ENCODE data around the gene C4A.
"Not testable (repeated sequence)": the region's sequence is repeated elsewhere in the genome, so short reads cannot be mapped to it uniquely, and the experiment has no call there.

The C4A gene

DNA sequence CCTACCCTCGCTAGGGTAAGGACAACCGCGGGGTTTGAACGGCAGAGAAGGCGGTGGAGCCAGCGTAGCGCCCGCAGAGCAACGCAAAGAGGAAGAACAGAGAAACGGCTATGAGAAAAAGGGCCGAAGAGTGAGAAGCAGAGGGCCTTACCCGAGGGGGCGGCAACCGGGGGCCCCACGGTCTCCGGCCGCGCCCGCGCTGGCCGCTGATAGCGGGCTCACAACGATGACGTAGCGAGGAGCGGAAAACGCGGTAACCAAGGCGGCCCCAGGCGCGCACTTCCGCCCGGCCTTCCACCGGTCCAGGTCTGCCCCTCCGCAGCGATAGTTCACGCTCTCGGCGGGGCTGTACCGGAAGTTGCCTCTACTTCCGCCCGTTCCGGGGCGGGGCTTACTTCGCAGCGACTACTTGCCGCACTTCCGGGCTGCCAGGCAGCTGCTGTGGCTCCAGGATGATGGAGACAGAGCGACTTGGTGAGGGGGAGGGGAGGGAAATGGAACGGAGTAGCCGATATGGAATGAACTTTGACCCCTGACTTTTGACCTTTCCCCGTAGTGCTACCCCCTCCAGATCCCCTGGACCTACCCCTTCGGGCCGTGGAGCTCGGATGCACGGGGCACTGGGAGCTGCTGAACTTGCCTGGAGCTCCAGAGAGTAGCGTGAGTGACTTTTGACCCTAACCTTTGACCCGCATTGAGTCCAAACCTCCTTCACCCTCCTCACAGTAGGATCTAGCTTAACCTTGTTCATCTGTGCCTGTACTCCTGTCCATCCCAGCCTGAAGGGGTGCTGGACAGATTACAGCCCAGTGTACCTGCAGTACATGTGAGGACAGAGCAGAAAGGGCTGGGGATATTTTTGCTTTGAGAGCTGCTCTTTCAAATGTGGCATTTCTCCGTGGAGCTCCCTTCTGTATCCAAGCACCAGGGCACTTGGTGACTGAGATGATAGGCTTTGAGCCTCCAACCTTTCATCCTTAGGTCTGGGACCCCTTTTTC is 22.8 kb upstream of the C4A start, which contains the start of the genes NELFE and SKIC2:
Gene NELFE, minus strand, starts transcription at position 231 of the 999 bp plus-strand sequence. CDS start 525 bp downstream, outside the sequence.
Gene SKIC2, plus strand, starts transcription at position 435 of the 999 bp plus-strand sequence. Its CDS starts 18 bp downstream, at position 453.
- in situ Hi-C loops (cut with MboI; ENCODE audit: low sequenced_read_pairs) = no loop called here

DNA sequence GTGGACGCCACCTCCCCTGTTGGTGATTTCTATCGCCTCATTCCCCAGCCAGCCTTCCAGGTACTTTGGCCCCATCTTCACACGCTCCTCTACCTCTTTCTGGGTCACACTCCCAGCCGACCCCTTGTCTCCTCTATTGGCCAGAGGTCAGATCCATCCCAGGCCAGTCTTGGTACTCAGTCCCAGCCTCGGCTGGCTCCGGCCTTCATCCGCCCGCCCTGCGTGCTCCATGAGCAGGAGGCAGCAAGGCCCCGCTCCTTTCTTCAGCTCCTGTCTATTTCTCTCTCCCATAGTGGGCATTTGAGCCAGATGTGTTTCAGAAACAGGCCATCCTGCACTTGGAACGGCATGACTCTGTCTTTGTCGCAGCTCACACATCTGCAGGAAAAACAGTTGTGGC is 20.2 kb upstream of the C4A start:
- in situ Hi-C loops (cut with MboI; ENCODE audit: low sequenced_read_pairs) = no loop called here

GRCh38 chr6:31963921-31964320 is 17.9 kb upstream of the C4A start:
- in situ Hi-C loops (cut with MboI; ENCODE audit: low sequenced_read_pairs) = no loop called here

GRCh38 chr6:31965700-31966099 is 16.2 kb upstream of the C4A start:
- in situ Hi-C loops (cut with MboI; ENCODE audit: low sequenced_read_pairs) = no loop called here

- in situ Hi-C loops (cut with MboI; ENCODE audit: low sequenced_read_pairs) = no loop called here
Measured at GRCh38 chr6:31966506-31966905, 15.4 kb upstream of the C4A start.

DNA sequence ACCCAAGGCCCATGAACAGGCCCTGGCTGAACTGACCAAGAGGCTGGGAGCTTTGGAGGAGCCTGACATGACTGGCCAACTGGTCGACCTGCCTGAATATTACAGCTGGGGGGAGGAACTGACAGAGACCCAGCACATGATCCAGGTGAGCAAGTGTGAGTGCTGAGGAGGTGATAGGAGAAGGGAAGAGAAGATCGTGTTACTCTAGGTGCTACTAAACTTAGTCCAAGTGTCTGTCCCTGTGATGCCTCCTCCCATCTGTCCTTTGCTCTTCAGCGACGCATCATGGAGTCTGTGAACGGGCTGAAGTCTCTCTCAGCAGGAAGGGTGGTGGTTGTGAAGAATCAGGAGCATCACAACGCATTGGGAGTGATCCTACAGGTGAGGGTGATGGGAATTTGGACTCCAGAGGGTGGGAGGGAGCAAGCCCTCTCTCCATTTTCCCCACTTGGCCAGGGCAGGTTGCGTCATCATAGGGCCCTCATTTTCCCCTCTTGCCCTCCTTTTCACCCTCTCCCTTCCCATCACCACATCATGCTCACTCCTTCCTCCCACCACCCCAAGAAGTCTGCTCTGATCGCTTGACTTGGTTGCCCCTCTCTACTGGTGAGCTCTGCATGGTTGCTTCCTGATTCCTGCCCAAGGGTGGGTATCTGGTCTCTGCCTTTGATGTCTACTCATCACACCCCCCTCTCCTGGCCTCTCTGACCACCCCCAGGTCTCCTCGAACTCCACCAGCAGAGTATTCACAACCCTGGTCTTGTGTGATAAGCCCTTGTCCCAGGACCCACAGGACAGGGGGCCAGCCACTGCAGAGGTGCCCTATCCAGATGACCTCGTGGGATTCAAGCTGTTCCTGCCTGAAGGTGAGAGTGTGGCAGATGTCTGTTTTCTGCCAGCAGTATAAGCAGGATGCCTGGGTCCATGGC is 14.6 kb upstream of the C4A start:
- in situ Hi-C loops (cut with MboI; ENCODE audit: low sequenced_read_pairs) = no loop called here

DNA sequence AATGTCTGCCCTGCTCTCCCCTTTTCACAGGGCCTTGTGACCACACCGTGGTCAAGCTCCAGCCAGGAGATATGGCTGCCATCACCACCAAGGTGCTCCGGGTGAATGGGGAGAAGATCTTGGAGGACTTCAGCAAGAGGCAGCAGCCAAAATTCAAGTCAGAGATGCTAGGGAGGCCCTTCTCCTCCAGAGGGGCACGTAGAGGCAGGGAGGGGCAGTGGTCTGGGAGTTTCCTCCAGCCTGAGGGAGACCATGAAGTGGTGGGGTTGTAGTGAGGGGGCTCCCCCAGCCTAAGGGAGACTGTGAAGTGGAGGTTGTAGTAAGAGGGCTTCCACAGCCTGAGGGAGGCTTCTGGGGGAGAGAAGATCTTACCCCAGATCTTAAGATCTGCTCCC is 13.9 kb upstream of the C4A start:
- in situ Hi-C loops (cut with MboI; ENCODE audit: low sequenced_read_pairs) = no loop called here

DNA sequence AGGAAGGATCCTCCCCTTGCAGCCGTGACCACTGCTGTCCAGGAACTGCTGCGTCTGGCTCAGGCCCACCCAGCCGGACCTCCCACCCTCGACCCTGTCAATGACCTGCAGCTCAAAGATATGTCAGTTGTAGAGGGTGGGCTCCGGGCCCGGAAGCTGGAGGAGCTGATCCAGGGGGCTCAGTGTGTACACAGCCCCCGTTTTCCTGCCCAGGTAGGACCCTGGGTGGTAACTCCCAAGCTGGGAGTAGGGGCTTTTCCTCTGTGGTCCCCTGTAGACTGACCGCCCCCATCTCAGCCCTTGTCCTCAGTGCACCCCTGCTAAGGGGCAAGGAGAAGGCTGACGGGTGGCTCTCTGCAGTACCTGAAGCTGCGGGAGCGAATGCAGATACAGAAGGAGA is 13.5 kb upstream of the C4A start:
- in situ Hi-C loops (cut with MboI; ENCODE audit: low sequenced_read_pairs) = no loop called here

DNA sequence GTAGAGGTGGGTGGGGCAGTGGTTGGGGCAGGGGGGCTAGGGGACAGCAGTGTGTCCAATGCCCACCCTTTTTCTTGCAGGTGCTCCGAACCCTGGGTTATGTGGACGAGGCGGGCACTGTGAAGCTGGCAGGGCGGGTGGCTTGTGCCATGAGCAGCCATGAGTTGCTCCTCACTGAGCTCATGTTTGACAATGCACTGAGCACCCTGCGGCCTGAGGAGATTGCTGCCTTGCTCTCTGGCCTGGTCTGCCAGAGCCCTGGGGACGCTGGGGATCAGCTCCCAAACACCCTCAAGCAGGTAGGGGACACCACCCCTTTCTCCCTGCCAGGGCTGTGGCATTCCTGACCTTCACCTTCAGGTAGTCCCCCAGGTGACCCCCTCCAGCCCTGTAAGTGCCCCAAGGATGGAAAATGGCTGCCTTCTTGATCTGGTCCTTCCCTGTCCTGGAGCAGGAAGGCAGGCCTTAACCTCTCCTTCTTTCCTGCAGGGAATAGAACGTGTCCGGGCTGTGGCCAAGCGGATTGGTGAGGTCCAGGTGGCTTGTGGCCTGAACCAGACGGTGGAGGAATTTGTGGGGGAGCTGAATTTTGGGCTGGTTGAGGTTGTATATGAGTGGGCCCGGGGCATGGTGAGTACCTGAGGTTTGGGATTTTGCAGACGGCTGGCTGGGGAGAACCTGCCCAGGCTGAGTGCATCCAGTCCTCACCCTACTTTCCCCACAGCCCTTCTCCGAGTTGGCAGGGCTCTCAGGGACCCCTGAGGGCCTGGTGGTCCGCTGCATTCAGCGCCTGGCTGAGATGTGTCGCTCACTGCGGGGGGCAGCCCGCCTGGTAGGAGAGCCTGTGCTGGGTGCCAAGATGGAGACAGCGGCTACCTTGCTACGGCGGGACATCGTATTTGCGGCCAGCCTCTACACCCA is 12.8 kb upstream of the C4A start:
- in situ Hi-C loops (cut with MboI; ENCODE audit: low sequenced_read_pairs) = no loop called here

DNA sequence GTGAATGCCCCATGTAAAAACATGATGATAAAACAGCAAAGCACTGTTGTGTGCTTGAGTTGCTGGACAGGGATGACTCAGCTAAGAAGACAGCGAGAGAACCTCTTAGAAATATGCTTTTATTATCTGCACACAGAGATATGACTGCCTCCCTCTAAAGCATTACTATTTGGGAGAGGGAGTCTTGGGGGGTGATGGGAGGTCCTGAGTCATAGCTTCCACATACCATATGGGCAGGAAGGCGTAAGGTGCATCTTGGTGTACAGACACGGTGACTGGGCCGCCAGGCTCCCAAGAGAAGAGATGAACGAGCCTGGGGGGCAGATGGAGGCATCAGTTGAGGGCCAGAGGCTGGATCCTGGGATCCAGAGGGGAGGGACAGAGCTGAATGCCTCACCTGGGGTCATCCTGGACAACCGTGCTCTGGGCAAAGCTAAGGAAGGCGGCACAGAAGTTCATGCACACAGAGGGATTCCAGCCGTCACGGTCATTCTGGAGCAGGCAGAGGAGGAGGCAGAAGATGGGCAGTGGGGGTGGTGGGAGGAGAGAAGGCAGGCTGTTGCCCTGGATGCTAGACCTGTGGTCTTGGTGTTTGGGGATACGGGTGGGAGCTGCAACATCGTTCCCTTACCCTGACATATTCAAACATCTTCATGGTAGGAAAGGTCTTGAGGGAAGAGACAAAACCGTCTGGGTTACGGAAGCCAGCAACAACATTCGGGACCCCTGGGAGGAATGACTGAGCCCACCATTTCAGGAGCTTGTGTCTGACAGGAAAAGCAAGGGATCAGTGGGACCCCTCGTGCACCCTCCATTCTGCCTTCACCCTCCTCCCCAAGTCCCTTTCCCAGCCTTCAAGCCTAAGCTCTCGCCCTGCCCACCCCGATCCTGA is 11.9 kb upstream of the C4A start:
- in situ Hi-C loops (cut with MboI; ENCODE audit: low sequenced_read_pairs) = no loop called here

- in situ Hi-C loops (cut with MboI; ENCODE audit: low sequenced_read_pairs) = no loop called here
Measured at GRCh38 chr6:31970604-31971271, 11.1 kb upstream of the C4A start.

GRCh38 chr6:31971279-31971992 is 10.4 kb upstream of the C4A start:
- in situ Hi-C loops (cut with MboI; ENCODE audit: low sequenced_read_pairs) = no loop called here

DNA sequence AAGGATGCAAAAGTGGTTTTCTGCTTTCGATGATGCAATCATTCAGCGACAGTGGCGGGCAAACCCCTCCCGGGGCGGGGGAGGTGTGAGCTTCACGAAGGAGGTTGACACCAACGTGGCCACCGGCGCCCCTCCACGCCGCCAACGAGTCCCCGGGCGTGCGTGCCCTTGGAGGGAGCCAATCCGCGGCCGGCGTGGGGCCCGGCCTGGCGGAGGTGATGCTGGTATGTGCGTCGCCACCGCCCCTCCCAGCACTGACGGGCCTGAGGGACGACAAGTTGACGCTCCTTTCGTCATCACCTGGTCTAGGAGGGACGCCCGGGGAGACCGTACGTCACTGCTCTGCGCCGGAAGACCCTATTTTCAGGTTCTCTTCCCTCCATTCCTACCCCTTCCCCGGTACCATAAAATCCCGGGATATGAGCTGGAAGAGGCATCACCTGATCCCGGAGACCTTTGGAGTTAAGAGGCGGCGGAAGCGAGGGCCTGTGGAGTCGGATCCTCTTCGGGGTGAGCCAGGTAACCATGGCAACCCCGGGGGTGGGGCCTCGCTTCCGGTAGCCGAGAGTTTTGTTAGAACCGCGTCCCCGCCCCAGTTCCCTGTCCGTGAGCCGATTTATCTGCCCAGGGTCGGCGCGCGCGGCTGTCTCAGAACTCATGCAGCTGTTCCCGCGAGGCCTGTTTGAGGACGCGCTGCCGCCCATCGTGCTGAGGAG is 9.7 kb upstream of the C4A start, which contains the start of gene DXO:
Gene DXO, minus strand, starts transcription at position 146 of the 716 bp plus-strand sequence. CDS start 463 bp downstream, outside the sequence.
- in situ Hi-C loops (cut with MboI; ENCODE audit: low sequenced_read_pairs) = no loop called here

DNA sequence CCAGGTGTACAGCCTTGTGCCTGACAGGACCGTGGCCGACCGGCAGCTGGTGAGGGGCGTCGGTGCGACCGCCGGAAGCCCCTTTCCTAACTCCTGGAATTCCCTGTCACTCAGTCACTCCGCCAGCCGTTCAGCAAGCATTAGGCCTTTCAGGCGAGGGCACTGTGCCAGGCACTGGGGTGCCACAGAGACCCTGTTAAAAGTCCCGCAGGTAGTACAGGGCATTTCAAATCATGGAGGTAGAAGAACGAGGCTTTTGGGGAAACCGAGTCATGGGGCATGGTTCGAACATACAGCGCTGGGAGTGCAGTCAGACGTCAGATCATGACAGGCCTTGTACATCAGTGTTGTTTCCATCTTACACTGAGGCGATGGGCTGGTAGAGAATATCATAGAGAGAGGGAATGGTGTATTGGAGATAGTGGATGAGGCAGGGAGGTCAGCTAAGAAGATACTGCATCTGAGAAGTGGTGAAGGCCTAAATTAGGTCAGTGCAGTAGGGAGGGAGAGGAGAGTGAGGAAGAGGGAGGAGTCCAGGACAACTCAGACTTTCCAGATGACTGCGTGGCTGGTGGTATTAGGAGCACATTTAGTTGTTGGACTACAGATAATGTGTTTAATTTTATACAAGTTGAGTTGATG is 9.0 kb upstream of the C4A start:
- in situ Hi-C loops (cut with MboI; ENCODE audit: low sequenced_read_pairs) = no loop called here

GRCh38 chr6:31976065-31976464 is 5.8 kb upstream of the C4A start:
- in situ Hi-C loops (cut with MboI; ENCODE audit: low sequenced_read_pairs) = not testable (repeated sequence)

DNA sequence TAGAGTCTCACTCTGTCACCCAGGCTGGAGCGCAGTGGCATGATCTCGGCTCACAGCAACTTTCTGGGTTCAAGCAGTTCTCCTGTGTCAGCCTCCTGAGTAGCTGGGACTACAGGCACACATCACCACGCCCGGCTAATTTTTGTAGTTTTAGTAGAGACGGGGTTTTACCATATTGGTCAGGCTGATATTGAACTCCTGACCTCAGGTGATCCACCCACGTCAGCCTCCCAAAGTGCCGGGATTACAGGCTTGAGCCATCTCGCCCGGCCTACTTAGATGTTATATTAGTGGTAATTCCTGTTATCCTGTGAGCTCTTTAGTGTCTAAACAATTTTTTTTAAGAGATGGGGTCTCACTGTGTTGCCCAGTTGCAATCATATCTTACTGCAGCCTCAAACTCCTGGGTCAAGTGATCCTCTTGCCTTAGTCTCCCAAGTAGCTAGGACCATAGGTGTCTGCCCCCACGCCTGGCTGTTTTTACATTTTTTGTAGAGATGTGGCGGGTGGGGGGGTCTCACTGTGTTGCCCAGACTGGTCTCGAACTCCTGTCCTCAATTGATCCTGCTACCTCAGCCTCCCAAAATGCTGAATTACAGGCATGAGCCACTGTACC is 3.9 kb upstream of the C4A start:
- in situ Hi-C loops (cut with MboI; ENCODE audit: low sequenced_read_pairs) = no loop called here
